Effector CD4-positive, alpha-beta T cell (primary cell): Measurements from ENCODE around the gene EEFSEC.

Experiments used
- DNase-seq: peaks from one replicate; pipeline ENCODE4 v3.0.0-alpha.2; 2020

The EEFSEC gene

GRCh38 chr3:128221328-128221727 is 68.0 kb downstream of the EEFSEC start:
- no peak for DNase-seq

- DNase-seq = no peak
Measured at GRCh38 chr3:128222796-128223385, 69.6 kb downstream of the EEFSEC start.

GRCh38 chr3:128226186-128226725 is 73.0 kb downstream of the EEFSEC start:
- DNase-seq = no peak

GRCh38 chr3:128226795-128227395 is 73.6 kb downstream of the EEFSEC start:
- peak; percentile 10 for DNase-seq

- no peak for DNase-seq
Measured at GRCh38 chr3:128227507-128227906, 74.2 kb downstream of the EEFSEC start.

GRCh38 chr3:128228366-128228910 is 75.2 kb downstream of the EEFSEC start:
- DNase-seq = no peak

- DNase-seq = no peak
Measured at GRCh38 chr3:128229106-128229857, 76.0 kb downstream of the EEFSEC start.

GRCh38 chr3:128231606-128232005 is 78.3 kb downstream of the EEFSEC start:
- DNase-seq = no peak

- no peak for DNase-seq
Measured at GRCh38 chr3:128232376-128233178, 79.3 kb downstream of the EEFSEC start.

- no peak for DNase-seq
Measured at GRCh38 chr3:128235207-128235926, 82.1 kb downstream of the EEFSEC start.

- DNase-seq = no peak
Measured at GRCh38 chr3:128236657-128237056, 83.4 kb downstream of the EEFSEC start.

GRCh38 chr3:128237348-128238183 is 84.3 kb downstream of the EEFSEC start:
- no peak for DNase-seq

- DNase-seq = no peak
Measured at GRCh38 chr3:128238184-128238489, 84.9 kb downstream of the EEFSEC start.

- DNase-seq = no peak
Measured at GRCh38 chr3:128239304-128239703, 86.0 kb downstream of the EEFSEC start.

GRCh38 chr3:128240232-128240631 is 87.0 kb downstream of the EEFSEC start:
- no peak for DNase-seq

- no peak for DNase-seq
Measured at GRCh38 chr3:128241741-128242140, 88.5 kb downstream of the EEFSEC start.

GRCh38 chr3:128242818-128243601 is 89.7 kb downstream of the EEFSEC start:
- no peak for DNase-seq

GRCh38 chr3:128243602-128244504 is 90.6 kb downstream of the EEFSEC start:
- DNase-seq = no peak

GRCh38 chr3:128245460-128245859 is 92.2 kb downstream of the EEFSEC start:
- DNase-seq = no peak
